ENCODE results near the gene HAS3.
"Not testable (repeated sequence)": the region's sequence is repeated elsewhere in the genome, so short reads cannot be mapped to it uniquely, and the experiment has no call there.

The HAS3 gene

DNA sequence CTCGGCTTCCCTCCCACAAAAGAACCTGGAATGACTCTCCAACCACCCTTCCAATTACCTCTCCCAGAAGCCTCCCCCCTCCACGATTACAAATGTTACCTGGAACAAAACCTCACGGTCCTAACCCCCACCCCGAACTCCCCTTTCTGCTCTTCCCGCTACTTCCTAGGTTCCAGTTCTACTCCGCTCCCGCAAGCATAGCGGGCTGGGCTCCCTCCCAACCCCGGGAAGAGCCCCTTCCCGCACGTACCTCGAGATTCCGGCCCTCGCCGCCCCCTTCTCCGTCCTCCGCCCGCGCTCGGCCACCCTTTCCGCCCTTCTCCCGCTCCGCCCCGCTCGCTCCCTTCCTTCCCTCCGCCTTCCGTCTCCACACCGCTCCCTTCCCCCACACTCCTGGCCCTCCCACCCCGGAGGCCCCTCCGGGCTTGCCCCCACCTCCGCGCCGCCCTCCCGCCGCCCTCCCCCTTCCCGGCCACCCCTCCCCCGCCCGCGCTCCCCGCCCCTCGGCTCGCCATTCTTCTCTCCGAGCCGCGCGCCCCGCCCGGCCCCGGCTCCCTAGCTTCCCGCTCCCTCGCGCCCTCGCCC is 26.5 kb downstream of the HAS3 start:
- H3K27ac ChIP-seq (replicated peaks), result peak overlapping the region; percentile 96
- peak overlapping the region; percentile 98 for H3K4me3 ChIP-seq (replicated peaks; ENCODE audit: insufficient read depth, low read length)
- peak; percentile 72 to 88 for DNase-seq (ENCODE audit: low read depth in 1 of 2, low spot score in 1 of 2)
- no peak for TF ChIP-seq GABPA (IDR thresholded peaks at IDR 0.05; ENCODE audit: low read depth)
- 0 out of 2 replicates have a peak, but pooled peaks have one; percentile 47 for TF ChIP-seq POLR2AphosphoS5 (IDR thresholded peaks at IDR 0.05; ENCODE audit: low read depth)
- H3K27me3 ChIP-seq (ENCODE audit: insufficient read depth, poor library complexity, severe bottlenecking), result no peaks in the 10 kb centered on the region

- DNase-seq (ENCODE audit: low read depth in 1 of 2, low spot score in 1 of 2), result peak; percentile 83 to 88
- H3K27ac ChIP-seq (replicated peaks), result peak within 1 kb of the TSS; percentile 96
- no peak for TF ChIP-seq CTCF (IDR thresholded peaks at IDR 0.05; ENCODE audit: insufficient read depth, low read length)
- peak; percentile 72 for TF ChIP-seq POLR2AphosphoS5 (IDR thresholded peaks at IDR 0.05; ENCODE audit: low read depth)
- TF ChIP-seq GABPA (IDR thresholded peaks at IDR 0.05; ENCODE audit: low read depth), result peak; percentile 86
- peak; percentile 32; the same call in 1 of the 2 replicates for TF ChIP-seq SPI1 (IDR thresholded peaks at IDR 0.05; ENCODE audit: borderline replicate concordance, low read depth)
These were observed 27.2 kb downstream of the HAS3 start, which contains the start of the genes CHTF8 and UTP4 for GRCh38 chr16:69132424-69133252. TSS of gene CHTF8 (minus strand) at chr16:69132588. CDS start at chr16:69121458, 11,130 bp downstream. TSS of gene UTP4 (plus strand) at chr16:69132649. CDS start at chr16:69133460, 811 bp downstream.

GRCh38 chr16:69133373-69133954 is 28.0 kb downstream of the HAS3 start:
- peak; percentile 17; the same call in 1 of the 2 replicates for TF ChIP-seq SPI1 (IDR thresholded peaks at IDR 0.05; ENCODE audit: borderline replicate concordance, low read depth)
- no peak for TF ChIP-seq CTCF (IDR thresholded peaks at IDR 0.05; ENCODE audit: insufficient read depth, low read length)
- Histone ChIP-seq H3K4me3 (replicated peaks; ENCODE audit: insufficient read depth, low read length) (peak overlapping the region; percentile 98), H3K27me3 (ENCODE audit: insufficient read depth, poor library complexity, severe bottlenecking) (no peaks in the 10 kb centered on the region), H3K27ac (replicated peaks) (peak overlapping the region; percentile 80)
- DNase-seq (ENCODE audit: low read depth in 1 of 2, low spot score in 1 of 2), result no peak

More at GRCh38 chr16:69132424-69133252, 27.2 kb downstream of the HAS3 start, which contains the start of the genes CHTF8 and UTP4:
- Histone ChIP-seq H3K4me3 (replicated peaks; ENCODE audit: insufficient read depth, low read length) (peak within 1 kb of the TSS; percentile 98), H3K27me3 (ENCODE audit: insufficient read depth, poor library complexity, severe bottlenecking) (no peaks in the 10 kb centered on the region)

DNA sequence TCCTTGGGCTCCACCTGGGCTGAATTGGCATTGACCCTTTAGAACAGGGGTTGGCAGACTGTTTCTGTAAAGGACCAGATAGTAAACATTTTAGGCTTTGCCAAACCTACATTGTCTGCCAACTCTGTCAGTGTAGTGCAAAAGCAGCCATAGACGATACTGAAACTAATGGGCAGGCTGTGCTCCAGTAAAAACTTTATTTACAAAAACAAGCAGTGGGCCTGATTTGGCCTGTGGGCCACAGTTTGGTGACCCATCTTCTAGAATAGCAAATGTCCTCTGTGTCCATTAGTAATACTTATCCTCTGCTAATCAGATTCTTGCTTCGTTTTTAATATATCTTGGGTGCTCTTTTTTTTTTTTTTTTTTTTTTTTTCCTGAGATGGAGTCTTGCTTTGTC is 33.2 kb downstream of the HAS3 start:
- Histone ChIP-seq H3K27ac (replicated peaks) (no peak overlapping the region), H3K27me3 (ENCODE audit: insufficient read depth, poor library complexity, severe bottlenecking) (no peaks in the 10 kb centered on the region), H3K4me3 (replicated peaks; ENCODE audit: insufficient read depth, low read length) (no peak overlapping the region)
- TF ChIP-seq SPI1 (IDR thresholded peaks at IDR 0.05; ENCODE audit: borderline replicate concordance, low read depth), result no peak
- DNase-seq (ENCODE audit: low read depth in 1 of 2, low spot score in 1 of 2), result no peak

- H3K4me3 ChIP-seq (replicated peaks; ENCODE audit: insufficient read depth, low read length); H3K27ac ChIP-seq (replicated peaks); DNase-seq (ENCODE audit: low read depth in 1 of 2, low spot score in 1 of 2): not testable (repeated sequence)
These were observed 34.0 kb downstream of the HAS3 start for GRCh38 chr16:69139464-69139863.

DNA sequence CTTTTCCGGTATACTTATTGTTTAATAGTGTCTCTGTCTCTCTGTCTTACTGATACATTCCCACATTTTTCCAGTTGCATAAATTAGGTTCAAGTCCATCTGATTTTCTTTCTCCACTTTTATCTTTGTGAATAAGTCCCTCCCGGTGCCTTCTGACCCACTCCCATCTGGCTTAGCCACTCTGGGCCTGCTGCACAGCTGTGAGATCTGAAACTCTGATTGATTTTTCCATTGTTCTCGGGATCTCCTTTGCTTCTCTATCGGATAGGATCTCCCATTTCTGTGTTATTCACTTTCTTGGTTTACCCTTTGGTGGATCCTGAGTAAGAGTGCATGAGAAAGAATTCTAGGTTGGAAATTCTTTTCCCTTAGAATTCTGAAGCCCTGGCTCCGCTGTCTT is 35.6 kb downstream of the HAS3 start:
- TF ChIP-seq GABPA (IDR thresholded peaks at IDR 0.05; ENCODE audit: low read depth), result no peak
- H3K27ac ChIP-seq (replicated peaks), result no peak overlapping the region
- H3K4me3 ChIP-seq (replicated peaks; ENCODE audit: insufficient read depth, low read length), result no peak overlapping the region
- H3K27me3 ChIP-seq (ENCODE audit: insufficient read depth, poor library complexity, severe bottlenecking), result no peaks in the 10 kb centered on the region
- DNase-seq (ENCODE audit: low read depth in 1 of 2, low spot score in 1 of 2), result no peak

More at GRCh38 chr16:69139464-69139863, 34.0 kb downstream of the HAS3 start:
- H3K27me3 ChIP-seq (ENCODE audit: insufficient read depth, poor library complexity, severe bottlenecking), result not testable (repeated sequence)

GRCh38 chr16:69141936-69142335 is 36.5 kb downstream of the HAS3 start:
- no peak overlapping the region for H3K27ac ChIP-seq (replicated peaks)
- no peaks in the 10 kb centered on the region for H3K27me3 ChIP-seq (ENCODE audit: insufficient read depth, poor library complexity, severe bottlenecking)
- no peak for DNase-seq (ENCODE audit: low read depth in 1 of 2, low spot score in 1 of 2)
- TF ChIP-seq POLR2AphosphoS5 (IDR thresholded peaks at IDR 0.05; ENCODE audit: low read depth), result no peak
- no peak for TF ChIP-seq GABPA (IDR thresholded peaks at IDR 0.05; ENCODE audit: low read depth)
- H3K4me3 ChIP-seq (replicated peaks; ENCODE audit: insufficient read depth, low read length), result no peak overlapping the region
